Measurements from ENCODE around the gene NPTX2.

Gene NPTX2

DNA sequence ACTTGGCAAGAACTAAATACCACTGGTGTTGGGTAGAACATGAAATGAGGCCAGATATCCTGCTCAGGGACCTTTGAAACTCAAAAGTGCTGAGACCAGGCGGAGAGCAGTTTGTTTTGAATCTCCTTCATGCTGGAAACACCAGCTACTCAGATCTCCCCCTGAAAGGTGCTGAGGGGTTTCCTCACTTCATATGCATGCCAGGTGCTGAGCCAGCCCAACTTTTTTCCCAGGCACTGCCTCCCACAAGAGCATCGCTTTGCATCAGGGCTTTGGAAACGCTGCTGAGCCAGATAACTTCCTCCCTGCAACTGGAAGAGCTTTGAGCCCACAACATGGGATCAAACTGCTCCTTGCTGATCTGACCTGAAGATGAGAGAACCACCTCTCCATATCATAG, 13.7 kb downstream of the NPTX2 start:
- no peaks in the 10 kb centered on the region for H3K36me3 ChIP-seq (ENCODE audit: insufficient read depth, low read length)
- H3K4me1 ChIP-seq (ENCODE audit: control insufficient read depth, insufficient read depth, low read length, unreplicated experiment) = no peaks in the 10 kb centered on the region
- no peak overlapping the region for H3K27ac ChIP-seq (ENCODE audit: low read depth, low read length)
- peaks cover 28% of the 10 kb centered on the region for H3K27me3 ChIP-seq (ENCODE audit: insufficient read depth, low read length)
- no peaks in the 10 kb centered on the region for H3K79me2 ChIP-seq (ENCODE audit: control insufficient read depth, insufficient read depth, low read length, unreplicated experiment)
- H2AFZ ChIP-seq (ENCODE audit: low read length, unreplicated experiment) = no peak overlapping the region
- no peak overlapping the region for H3K4me3 ChIP-seq (ENCODE audit: low read depth, low read length)

DNA sequence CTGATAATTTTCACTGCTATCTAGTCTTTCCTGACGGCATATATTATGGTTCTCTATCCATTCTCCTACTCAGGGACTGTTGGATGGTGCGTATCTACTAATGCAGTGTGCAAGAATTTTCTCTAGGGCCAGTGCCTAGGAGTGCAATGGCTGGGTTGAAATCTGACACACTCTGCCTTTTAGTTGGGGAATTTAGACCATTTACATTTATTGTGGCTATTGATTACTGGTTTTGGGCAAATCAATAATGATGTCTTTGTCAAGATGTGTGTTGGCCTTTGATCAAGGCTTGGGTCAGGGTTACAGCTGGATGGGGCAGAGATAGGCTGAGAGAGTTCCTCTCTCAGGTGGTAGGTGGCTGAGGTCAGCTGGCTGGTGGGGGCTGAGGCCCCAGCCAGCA, 21.8 kb downstream of the NPTX2 start:
- Histone ChIP-seq H3K4me1 (ENCODE audit: control insufficient read depth, insufficient read depth, low read length, unreplicated experiment) (no peaks in the 10 kb centered on the region), H3K27me3 (ENCODE audit: insufficient read depth, low read length) (peaks cover 23% of the 10 kb centered on the region; the same call in 1 of the 2 replicates), H3K36me3 (ENCODE audit: insufficient read depth, low read length) (no peaks in the 10 kb centered on the region), H2AFZ (ENCODE audit: low read length, unreplicated experiment) (no peak overlapping the region), H3K79me2 (ENCODE audit: control insufficient read depth, insufficient read depth, low read length, unreplicated experiment) (no peaks in the 10 kb centered on the region), H3K27ac (ENCODE audit: low read depth, low read length) (no peak overlapping the region), H3K4me3 (ENCODE audit: low read depth, low read length) (no peak overlapping the region)

- no peaks in the 10 kb centered on the region for H3K36me3 ChIP-seq (ENCODE audit: insufficient read depth, low read length)
- peaks cover 21% of the 10 kb centered on the region; the same call in 1 of the 2 replicates for H3K27me3 ChIP-seq (ENCODE audit: insufficient read depth, low read length)
- no peak overlapping the region for H2AFZ ChIP-seq (ENCODE audit: low read length, unreplicated experiment)
- no peak overlapping the region for H3K4me3 ChIP-seq (ENCODE audit: low read depth, low read length)
- no peaks in the 10 kb centered on the region for H3K4me1 ChIP-seq (ENCODE audit: control insufficient read depth, insufficient read depth, low read length, unreplicated experiment)
- no peak overlapping the region for H3K27ac ChIP-seq (ENCODE audit: low read depth, low read length)
- no peaks in the 10 kb centered on the region for H3K79me2 ChIP-seq (ENCODE audit: control insufficient read depth, insufficient read depth, low read length, unreplicated experiment)
These were observed 23.3 kb downstream of the NPTX2 start for GRCh38 chr7:98640375-98640774.

DNA sequence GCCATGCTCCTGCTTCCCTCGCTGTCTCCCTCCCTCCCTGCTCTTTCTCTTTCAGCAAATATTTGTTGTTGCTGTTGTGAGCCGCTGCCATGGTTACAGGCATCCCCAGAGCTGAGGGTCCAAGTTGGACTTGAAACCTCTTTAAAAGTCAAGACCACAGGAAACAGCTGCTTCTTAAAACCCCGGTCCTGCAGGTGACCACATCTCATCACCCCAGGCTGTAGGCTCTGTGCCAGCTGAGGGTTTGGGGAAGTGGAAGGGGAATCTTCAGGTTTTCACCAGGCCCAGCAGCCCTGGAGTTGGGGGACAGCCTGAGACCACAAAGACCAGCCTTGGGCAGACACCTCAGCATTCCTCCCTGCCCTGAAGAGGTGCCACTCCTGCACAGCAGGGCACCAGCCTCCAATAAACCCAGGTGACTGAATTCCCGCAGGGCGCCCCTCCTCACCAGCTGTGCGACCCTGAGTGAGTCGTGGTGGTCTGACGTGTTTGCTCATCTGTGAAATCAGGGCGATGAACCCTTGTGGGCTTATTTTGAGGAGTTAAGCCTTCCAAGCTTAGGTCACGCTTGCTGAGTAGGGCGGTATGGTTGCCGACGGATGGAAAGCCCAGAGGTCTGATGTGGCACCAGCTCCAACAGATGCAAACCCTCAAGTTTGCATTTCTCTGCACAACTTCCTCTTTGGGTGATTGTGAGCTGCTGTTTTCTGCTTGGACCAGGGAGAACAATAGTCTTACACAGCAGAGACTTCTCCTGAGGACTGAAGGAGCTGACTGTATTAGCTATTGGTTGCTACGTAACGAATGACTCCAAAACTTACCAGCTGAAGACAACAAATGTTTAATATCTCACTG, 24.8 kb downstream of the NPTX2 start:
- Histone ChIP-seq H3K4me1 (ENCODE audit: control insufficient read depth, insufficient read depth, low read length, unreplicated experiment) (no peaks in the 10 kb centered on the region), H3K27me3 (ENCODE audit: insufficient read depth, low read length) (peaks cover 15% of the 10 kb centered on the region; the same call in 1 of the 2 replicates), H2AFZ (ENCODE audit: low read length, unreplicated experiment) (no peak overlapping the region), H3K79me2 (ENCODE audit: control insufficient read depth, insufficient read depth, low read length, unreplicated experiment) (no peaks in the 10 kb centered on the region), H3K27ac (ENCODE audit: low read depth, low read length) (no peak overlapping the region), H3K36me3 (ENCODE audit: insufficient read depth, low read length) (no peaks in the 10 kb centered on the region), H3K4me3 (ENCODE audit: low read depth, low read length) (no peak overlapping the region)

DNA sequence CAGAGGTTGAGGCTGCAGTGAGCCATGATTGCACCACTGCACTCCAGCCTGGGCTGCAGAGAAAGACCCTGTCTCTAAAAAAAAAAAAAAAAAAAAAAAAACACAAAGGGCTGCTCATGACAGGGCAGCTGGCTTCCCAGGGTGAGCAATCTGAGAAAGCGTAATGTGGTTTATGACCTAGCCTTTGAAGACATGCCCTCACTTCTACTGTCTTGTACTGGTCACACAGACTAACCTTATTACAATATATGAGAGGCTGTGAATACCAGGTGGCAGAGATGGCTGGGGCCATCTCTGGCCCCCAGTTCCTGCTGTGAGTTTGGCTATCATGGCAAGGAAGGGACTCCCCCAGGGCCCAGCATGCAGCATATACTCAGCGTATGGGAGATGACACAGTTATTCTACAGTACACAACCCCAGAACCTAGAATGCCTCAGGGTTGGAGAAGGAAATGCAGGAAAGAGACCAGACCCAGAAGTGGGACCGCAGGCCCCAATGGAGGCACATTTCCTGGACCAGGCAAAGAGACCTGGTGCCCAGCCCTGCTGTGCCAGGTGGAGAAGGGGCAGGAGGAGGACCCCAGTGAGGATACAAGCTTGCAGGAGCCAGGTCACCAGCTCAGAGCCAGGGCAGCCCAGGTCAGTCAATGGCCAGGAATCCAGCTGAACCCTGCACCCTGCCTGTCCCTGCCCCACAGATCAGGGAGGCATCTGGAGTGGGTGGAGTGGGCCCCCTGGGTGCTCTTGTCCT, 26.3 kb downstream of the NPTX2 start:
- Histone ChIP-seq H3K27ac (ENCODE audit: low read depth, low read length) (no peak overlapping the region), H3K4me1 (ENCODE audit: control insufficient read depth, insufficient read depth, low read length, unreplicated experiment) (no peaks in the 10 kb centered on the region), H3K36me3 (ENCODE audit: insufficient read depth, low read length) (no peaks in the 10 kb centered on the region), H3K27me3 (ENCODE audit: insufficient read depth, low read length) (peaks cover 16% of the 10 kb centered on the region; the same call in 1 of the 2 replicates), H3K79me2 (ENCODE audit: control insufficient read depth, insufficient read depth, low read length, unreplicated experiment) (no peaks in the 10 kb centered on the region), H2AFZ (ENCODE audit: low read length, unreplicated experiment) (no peak overlapping the region), H3K4me3 (ENCODE audit: low read depth, low read length) (no peak overlapping the region)

DNA sequence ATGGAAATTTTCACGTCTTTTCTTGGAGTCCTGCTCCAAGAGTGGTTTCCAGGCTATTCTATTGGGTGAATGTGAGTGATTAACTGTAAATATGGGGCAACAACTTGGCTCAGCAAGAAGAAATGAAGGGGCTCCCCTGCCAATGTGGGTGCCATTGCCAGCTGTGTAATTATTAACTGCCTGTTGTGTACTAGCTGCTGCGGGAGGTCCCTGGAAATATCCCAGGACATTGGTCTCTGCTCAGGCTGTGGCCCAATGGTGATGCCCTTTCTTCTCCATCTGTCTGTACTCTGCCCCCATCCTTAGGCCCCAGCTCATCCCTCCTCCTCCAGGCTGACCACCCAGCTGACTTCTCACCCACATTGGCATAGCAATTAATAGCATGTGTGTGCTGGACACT, 29.4 kb downstream of the NPTX2 start:
- Histone ChIP-seq H3K27ac (ENCODE audit: low read depth, low read length) (no peak overlapping the region), H3K27me3 (ENCODE audit: insufficient read depth, low read length) (peaks cover 30% of the 10 kb centered on the region), H3K4me3 (ENCODE audit: low read depth, low read length) (no peak overlapping the region), H2AFZ (ENCODE audit: low read length, unreplicated experiment) (no peak overlapping the region), H3K36me3 (ENCODE audit: insufficient read depth, low read length) (no peaks in the 10 kb centered on the region), H3K4me1 (ENCODE audit: control insufficient read depth, insufficient read depth, low read length, unreplicated experiment) (no peaks in the 10 kb centered on the region), H3K79me2 (ENCODE audit: control insufficient read depth, insufficient read depth, low read length, unreplicated experiment) (no peaks in the 10 kb centered on the region)

DNA sequence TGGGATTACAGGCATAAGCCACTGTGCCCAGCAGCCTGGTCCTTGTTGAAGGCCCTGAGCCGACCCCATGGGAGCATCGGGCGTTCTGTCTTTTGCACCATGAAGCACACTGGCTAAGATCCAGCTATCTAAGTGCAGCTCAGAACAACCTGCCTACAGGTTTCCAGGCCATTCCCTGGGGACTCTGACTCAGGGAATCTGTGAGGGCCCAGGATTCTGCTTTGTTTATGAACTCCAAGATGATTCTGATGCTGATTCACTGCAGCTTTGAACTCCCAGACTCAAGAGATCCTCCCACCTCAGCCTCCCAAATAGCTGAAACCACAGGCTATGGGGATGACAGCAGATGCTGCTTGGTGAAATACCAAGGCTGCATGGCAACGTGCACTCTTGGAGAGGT, 30.2 kb downstream of the NPTX2 start:
- no peaks in the 10 kb centered on the region for H3K79me2 ChIP-seq (ENCODE audit: control insufficient read depth, insufficient read depth, low read length, unreplicated experiment)
- H3K4me1 ChIP-seq (ENCODE audit: control insufficient read depth, insufficient read depth, low read length, unreplicated experiment) = no peaks in the 10 kb centered on the region

GRCh38 chr7:98651760-98652159, 34.7 kb downstream of the NPTX2 start:
- no peak overlapping the region for H2AFZ ChIP-seq (ENCODE audit: low read length, unreplicated experiment)
- H3K79me2 ChIP-seq (ENCODE audit: control insufficient read depth, insufficient read depth, low read length, unreplicated experiment) = no peaks in the 10 kb centered on the region
- no peak overlapping the region for H3K27ac ChIP-seq (ENCODE audit: low read depth, low read length)
- no peaks in the 10 kb centered on the region for H3K36me3 ChIP-seq (ENCODE audit: insufficient read depth, low read length)
- H3K27me3 ChIP-seq (ENCODE audit: insufficient read depth, low read length) = peaks cover 42% of the 10 kb centered on the region
- H3K4me1 ChIP-seq (ENCODE audit: control insufficient read depth, insufficient read depth, low read length, unreplicated experiment) = no peaks in the 10 kb centered on the region
- no peak overlapping the region for H3K4me3 ChIP-seq (ENCODE audit: low read depth, low read length)

More for the DNA sequence above, 30.2 kb downstream of the NPTX2 start:
- H3K27ac ChIP-seq (ENCODE audit: low read depth, low read length) = no peak overlapping the region
- H3K27me3 ChIP-seq (ENCODE audit: insufficient read depth, low read length) = peaks cover 30% of the 10 kb centered on the region
- H3K36me3 ChIP-seq (ENCODE audit: insufficient read depth, low read length) = no peaks in the 10 kb centered on the region
- no peak overlapping the region for H3K4me3 ChIP-seq (ENCODE audit: low read depth, low read length)
- no peak overlapping the region for H2AFZ ChIP-seq (ENCODE audit: low read length, unreplicated experiment)

- peaks cover 47% of the 10 kb centered on the region for H3K27me3 ChIP-seq (ENCODE audit: insufficient read depth, low read length)
- H3K36me3 ChIP-seq (ENCODE audit: insufficient read depth, low read length) = no peaks in the 10 kb centered on the region
- no peaks in the 10 kb centered on the region for H3K79me2 ChIP-seq (ENCODE audit: control insufficient read depth, insufficient read depth, low read length, unreplicated experiment)
- H3K27ac ChIP-seq (ENCODE audit: low read depth, low read length) = no peak overlapping the region
- H3K4me1 ChIP-seq (ENCODE audit: control insufficient read depth, insufficient read depth, low read length, unreplicated experiment) = no peaks in the 10 kb centered on the region
- H2AFZ ChIP-seq (ENCODE audit: low read length, unreplicated experiment) = no peak overlapping the region
- no peak overlapping the region for H3K4me3 ChIP-seq (ENCODE audit: low read depth, low read length)
These were observed 36.7 kb downstream of the NPTX2 start for GRCh38 chr7:98653601-98654310.

- H3K4me3 ChIP-seq (ENCODE audit: low read depth, low read length) = no peak overlapping the region
- H3K27ac ChIP-seq (ENCODE audit: low read depth, low read length) = no peak overlapping the region
- H3K4me1 ChIP-seq (ENCODE audit: control insufficient read depth, insufficient read depth, low read length, unreplicated experiment) = no peaks in the 10 kb centered on the region
- no peak overlapping the region for H2AFZ ChIP-seq (ENCODE audit: low read length, unreplicated experiment)
- peaks cover 38% of the 10 kb centered on the region for H3K27me3 ChIP-seq (ENCODE audit: insufficient read depth, low read length)
- H3K36me3 ChIP-seq (ENCODE audit: insufficient read depth, low read length) = no peaks in the 10 kb centered on the region
- H3K79me2 ChIP-seq (ENCODE audit: control insufficient read depth, insufficient read depth, low read length, unreplicated experiment) = no peaks in the 10 kb centered on the region
These were observed 37.6 kb downstream of the NPTX2 start for GRCh38 chr7:98654524-98655272.
